ENCODE data around the gene GLIPR2.
"Not testable (repeated sequence)": the region's sequence is repeated elsewhere in the genome, so short reads cannot be mapped to it uniquely, and the experiment has no call there.

Gene GLIPR2, protein sequence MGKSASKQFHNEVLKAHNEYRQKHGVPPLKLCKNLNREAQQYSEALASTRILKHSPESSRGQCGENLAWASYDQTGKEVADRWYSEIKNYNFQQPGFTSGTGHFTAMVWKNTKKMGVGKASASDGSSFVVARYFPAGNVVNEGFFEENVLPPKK

DNA sequence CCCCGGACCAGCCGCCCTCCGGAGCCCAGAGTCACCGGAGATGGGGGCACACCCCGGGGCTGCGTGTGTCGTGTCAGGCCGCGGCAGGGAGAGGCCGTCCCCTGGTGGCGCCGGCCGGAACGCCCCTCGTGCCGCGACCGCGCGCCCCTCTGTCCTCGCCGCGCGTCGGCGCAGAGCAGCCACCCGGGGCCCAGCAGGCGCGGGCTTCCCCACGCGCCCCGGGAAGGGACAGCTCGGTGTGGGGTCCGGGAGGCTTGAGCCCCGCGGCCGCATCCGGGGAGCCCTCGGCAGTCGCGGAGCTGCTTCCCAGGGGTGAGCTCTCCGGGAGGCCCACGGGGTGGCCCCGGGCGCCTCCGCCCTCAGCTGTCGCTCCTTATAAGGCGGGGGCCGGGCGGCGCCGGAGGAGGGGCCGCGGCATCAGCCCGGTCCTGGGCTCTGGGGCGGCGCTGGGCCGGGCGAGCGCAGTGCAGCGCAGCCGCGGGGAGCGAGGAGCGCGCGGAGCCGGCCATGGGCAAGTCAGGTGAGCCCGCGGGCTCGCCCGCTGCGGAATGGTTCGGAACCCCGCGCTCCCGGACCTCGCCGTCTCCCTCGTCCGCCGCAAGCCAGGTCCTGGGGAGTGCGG lies at the start of gene GLIPR2:
TSS of gene GLIPR2 (plus strand) at position 462 of the 622 bp plus-strand sequence. CDS start at position 508, 46 bp downstream.
- DNase-seq (ENCODE audit: low spot score) = peak; percentile 89

DNA sequence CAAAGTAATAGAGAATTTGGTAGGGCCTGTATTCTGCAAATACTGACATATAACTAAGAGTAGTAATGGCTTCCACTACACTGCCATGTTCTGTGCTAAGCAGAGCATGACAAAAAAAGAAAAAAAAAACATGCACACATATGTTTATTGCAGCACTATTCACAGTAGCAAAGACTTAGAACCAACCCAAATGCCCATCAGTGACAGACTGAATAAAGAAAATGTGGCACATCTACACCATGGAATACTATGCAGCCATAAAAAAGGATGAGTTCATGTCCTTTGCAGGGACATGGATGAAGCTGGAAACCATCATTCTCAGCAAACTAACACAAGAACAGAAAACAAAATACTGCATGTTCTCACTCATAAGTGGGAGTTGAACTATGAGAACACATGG lies 49.5 kb upstream of the GLIPR2 start:
- not testable (repeated sequence) for DNase-seq (ENCODE audit: low spot score)

DNA sequence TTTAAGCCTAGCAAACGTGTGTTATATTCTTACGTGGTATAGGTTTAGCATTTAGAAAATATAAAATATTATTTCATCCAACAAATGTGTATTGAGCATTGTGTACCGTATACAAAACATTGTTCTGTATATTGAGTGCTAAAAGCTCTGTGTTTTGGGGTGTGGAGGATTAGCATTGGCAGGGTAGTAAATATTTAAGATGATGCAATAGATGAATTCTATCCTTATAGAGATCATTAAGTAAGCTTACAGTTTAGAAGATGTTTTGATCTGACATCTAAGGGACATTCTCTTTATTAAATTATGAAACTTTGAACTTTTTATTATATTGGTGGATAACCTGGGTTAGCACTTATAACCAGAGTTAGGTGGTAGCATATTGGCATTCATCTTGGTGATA lies 48.5 kb upstream of the GLIPR2 start:
- no peak for DNase-seq (ENCODE audit: low spot score)

DNA sequence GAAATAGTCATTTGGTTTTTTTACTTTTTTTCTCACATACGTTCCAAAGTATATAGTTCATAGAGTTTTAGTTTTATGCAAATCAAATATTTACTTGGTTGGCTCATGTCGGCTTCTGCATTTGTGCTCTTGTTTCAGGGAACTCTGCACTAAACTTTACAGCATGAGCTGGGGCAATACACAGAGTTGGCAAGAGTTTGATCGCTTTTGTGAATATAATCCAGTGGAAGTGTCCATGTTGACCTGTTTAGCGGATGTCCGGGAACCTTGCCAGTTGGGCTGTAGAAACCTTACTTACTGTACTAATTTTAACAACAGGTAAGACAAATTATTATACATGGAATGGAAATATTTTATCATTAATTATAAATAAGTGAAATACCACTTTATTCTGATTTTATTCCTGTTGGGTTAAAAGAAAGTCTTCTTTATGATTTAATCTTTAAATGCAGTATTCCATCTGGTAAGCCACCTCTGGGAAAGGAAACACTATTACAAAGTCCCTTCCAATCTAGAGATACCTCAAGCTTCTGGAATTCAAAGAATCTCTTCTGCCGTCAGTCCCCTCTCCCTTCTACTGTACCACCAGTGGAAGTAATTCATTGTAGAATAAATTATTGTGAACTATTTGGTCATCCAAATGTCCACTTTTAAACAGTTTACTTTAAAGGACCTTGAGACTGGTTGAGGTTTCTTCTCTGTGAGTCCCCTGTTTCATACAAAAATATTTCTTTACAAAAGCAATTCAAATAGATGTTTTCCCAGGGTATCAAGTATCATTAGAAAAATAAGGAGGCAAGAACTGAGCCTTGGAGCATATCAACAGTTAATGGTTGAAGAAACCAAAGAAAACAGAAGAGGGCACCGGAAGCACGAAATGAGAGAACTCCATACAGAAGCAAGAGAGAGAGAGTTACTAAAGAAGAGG lies 45.2 kb upstream of the GLIPR2 start:
- peak; percentile 35 for DNase-seq (ENCODE audit: low spot score)

DNA sequence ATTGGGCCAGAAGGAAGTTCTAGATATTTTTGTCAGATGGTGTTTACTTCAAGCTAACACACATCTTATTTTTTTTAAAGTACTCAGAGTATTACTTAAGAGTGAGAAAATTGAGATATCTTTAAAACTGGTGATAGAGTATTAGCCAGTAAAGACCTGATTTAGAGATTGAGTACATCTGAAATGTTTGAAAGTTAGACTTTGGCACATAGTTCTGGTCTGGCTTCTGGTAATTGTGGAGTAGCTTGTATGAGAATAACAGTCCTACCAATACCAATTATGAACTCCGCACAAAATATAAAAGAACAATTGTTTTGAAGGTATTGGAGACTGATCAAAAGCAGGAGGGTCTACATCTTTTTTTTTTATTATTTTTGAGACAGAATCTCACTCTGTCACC lies 44.5 kb upstream of the GLIPR2 start:
- DNase-seq (ENCODE audit: low spot score) = no peak

DNA sequence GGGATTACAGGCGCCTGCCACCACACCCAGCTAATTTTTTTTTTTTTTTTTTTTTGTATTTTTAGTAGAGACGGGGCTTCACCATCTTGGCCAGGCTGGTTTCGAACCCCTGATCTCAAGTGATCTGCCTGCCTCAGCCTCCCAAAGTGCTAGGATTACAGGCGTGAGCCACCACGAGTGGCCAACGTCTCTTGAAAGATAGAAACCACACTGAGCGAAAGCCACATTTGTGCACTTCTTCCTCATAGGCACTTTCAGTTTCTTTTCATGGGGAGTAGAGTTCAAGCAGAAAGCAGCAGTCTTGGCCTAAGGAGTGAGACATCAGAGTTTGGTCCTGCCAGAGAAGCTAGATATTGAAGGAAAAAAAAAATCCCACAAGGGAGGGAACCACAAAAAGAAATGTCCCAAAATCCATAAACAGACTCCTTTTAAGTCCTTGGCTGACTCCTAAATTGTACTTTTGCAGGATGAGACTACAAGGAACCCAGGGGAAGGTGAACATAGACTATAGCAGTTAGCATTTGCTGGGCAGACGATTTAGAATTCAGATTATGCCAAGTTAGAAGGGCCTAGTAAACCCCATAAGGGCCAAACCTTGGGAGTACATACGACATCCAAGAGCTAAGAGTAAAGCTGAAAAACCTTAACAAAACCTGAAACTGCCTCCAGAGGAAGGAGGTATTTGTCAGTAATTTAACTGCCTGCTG lies 43.9 kb upstream of the GLIPR2 start:
- DNase-seq (ENCODE audit: low spot score) = no peak

DNA sequence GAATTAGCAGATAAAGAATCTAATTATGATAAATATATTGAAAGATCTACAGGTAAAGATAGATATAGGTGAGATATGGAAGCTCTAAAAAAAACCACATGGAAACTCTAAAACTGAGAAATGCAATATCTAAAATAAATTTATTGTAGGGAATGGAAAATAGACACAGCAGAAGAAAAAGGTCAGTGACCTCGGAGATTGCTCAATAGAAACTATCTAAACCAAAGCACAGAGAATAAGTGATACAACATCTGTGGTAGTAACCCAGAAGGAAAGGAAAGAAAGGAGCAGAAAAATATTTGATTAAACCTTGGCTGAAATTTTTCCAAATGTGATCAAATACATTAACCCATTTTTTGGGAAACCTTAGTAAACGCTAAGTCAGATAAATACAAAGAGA lies 43.1 kb upstream of the GLIPR2 start:
- no peak for DNase-seq (ENCODE audit: low spot score)

DNA sequence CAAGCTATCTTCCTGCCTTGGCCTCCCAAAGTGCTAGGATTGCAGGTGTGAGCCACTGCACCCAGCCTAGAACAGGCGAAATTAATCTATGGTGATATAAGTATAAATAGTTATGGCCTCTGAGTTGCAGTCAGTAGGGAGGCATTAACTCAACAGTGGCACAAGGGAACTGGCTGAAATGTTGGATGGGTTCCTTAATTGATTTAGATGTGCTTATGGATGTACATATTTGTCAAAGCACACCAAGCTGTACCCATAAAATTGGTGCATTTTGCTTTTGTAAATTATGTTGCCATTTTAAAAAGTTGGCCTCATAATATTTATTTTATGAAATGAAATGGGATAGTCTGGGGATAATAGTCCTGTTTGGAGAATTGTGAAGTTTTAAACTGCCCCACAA lies 36.8 kb upstream of the GLIPR2 start:
- DNase-seq (ENCODE audit: low spot score) = no peak

DNA sequence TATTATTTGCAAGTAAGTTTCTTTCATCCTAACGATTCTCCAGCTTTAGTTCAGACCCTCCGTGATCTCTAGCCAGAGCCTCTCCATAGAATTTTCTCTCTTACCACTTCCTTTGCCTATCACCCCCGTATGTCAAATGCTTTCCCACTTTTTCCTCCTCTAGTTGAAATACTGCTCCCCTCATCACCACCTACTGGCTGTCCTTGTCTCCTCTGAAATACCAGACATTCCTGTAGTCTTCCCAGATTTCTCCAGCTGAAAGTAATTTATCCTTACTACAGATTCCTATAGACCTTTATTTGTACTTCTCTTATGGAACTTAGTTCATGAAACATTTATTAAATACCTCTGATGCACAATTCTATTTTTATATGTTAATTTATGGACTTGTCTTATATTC lies 36.0 kb upstream of the GLIPR2 start:
- peak; percentile 29 for DNase-seq (ENCODE audit: low spot score)

DNA sequence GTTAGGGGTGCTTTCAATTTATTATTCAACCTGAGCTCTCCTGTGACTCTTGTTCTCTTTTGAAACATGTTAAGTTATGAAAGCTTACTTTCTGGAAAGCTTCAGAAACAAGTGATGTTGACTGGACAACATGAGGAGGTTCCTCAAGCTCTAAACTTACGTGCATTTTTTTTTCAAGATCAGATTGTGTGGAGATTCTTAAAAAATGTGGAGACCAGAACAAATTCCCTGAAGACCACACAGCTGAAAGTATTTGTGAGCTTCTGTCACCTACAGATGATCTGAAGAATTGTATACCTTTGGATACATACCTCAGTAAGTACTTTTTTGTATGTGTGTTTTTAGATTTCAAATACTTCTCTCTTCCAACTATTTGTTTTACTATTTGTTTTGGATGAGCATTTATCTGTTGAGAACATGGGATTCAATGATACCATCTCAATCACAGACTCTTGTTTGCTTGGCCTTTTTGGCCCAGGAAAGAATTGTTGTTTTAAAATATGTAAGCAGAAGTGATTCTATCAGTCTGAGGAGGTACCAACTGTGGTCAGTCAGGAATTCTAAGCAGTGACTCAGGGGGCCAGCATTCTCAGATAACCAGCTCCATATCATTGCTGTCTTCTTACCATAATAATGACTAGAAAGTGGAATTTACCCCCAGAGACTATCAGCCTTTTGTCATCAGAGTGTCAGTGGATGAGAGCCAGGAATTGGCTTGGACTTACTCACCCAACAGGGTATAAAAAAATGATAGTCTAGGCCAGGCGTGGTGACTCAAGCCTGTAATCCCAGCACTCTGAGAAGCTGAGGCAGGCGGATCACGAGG lies 34.4 kb upstream of the GLIPR2 start:
- DNase-seq (ENCODE audit: low spot score) = peak; percentile 68

DNA sequence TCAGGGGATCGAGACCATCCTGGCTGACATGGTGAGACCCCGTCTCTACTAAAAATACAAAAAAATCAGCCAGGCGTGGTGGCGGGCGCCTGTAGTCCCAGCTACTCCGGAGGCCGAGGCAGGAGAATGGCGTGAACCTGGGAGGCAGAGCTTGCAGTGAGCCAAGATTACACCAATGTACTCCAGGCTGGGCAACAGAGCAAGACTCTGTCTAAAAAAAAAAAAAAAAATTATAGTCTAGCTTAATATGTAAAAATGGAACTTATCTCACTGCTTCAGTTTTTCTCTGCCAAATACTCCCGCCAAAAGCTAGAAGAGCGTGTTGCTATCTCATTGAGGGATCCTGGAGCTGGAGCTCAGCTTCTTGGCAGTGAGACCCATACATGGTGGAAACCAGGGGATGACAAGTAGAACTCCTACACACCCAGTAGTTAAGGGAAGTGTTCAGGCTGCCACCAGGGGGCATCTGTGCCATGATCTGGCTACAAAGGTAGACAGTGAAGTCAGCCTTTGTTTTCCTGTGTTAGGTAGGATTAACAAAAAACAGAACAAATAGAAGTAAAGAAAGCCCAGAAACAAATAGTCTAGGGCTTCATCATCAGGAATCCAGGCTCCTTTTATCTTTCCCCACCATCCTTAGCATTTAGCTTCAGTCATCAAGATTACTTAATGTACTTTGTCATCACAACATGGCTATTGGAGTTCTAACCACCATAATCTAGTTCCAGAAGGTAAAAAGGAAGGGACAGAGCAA lies 33.6 kb upstream of the GLIPR2 start:
- peak; percentile 18 for DNase-seq (ENCODE audit: low spot score)

DNA sequence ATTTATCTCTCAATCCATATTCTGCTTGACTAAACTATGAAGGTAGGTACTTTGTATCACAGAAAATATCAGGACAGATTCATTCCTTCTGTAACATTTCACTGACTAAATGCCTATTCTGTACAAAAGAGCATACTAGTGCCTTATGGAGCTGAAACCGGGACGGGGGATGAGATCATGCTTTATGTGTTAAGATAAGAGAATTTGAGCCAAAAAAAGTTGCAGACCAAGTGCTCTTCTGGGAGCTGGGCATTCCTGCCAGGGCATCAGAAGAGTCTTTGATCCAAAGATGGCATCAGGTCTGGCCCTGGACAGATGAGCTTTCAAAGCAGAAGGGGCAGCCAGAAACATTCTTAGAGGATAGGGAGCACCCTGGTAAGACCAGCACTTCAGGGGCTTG lies 27.5 kb upstream of the GLIPR2 start:
- DNase-seq (ENCODE audit: low spot score) = no peak

DNA sequence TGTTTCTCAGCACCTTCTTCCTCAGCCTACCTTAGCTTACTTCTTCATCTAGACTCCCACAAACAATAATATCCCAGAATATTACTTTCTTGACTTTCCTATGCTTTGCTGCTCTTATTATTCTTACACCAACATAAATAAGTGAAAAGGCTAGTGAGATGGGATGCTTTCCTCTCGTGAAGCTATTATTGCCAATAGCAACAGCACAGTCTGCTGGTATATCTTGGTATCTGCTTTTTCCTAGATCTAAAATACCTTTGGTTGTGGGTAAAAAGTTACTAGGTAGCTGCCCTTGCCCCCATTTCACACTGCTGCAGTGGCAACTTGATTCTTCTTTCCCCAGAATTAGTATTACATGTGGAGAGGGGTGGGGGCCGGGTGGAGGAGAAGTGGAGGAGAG lies 26.1 kb upstream of the GLIPR2 start:
- no peak for DNase-seq (ENCODE audit: low spot score)

DNA sequence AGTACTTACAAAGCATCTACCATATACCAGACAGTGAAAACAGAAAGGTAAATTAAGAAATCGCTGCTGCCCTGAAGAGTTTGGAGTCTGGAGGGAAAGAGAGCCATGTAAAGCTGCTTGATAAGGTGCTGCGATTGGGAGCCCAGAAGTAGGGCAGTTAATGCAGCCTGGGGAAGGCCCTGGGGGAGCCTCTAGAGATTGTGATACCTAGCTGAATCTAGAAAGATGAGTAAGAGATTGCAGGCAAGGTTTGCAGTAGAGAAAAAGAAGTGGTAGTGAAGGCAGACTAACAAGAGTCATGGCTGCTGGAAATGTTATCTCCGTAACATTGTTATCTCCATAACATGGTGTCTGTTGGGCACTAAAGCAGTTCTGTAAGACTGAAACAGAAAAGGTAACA lies 24.0 kb upstream of the GLIPR2 start:
- DNase-seq (ENCODE audit: low spot score) = no peak

DNA sequence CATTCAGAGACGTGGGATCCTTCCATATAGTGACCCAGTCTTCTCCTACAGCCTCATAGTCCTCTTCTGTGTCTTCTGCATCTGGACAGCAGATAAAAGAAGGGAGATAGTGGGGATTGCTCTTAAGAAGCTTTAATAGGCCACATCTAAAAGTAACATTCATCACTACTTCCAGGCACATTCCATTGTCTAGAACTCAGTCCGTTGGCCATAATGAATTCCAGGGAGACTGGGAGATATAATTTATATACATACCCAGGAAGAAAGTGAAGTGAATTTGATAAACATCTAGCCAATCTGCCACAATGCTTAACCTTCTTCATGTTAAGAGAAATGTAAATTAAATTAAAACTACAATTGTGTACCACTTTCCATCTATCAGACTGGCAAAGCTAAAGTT lies 22.5 kb upstream of the GLIPR2 start:
- DNase-seq (ENCODE audit: low spot score) = no peak

DNA sequence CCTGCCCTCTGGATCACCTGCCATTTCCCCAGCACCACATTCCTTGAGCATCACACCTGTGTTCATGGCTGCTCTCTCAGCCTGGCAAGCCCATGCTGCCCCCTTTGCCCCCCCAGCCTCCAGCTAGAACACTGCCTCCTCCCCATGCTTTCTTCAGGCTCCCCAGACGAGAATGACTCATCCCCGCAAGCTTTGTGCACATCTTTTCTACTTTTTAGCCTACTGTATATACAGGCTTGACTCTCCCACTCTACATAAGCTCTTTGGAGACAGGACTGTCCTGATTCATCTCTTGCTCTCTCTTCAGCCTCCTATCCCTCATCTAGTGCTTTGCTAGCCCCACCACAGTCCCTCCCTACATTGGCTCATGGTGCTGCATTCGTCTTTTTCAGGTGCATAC lies 19.9 kb upstream of the GLIPR2 start:
- no peak for DNase-seq (ENCODE audit: low spot score)

DNA sequence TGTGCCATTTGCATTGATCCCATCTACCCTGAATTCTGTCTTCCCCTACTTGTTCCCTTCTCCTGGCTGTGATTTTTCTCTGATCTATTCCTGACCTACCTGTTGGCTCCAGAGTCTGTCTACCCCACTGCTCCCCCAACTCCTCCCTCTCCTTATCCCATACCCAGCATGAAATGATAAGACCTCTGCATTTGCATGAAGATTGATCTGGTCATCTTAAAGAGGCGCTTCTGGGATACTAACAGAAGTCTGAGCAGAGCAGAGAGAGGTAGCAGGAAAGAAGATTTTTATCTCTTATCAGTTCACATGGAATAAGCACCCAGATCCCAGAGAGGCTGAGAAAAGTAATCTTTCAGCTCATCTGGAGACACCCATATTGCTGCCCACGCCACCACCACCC lies 18.3 kb upstream of the GLIPR2 start:
- no peak for DNase-seq (ENCODE audit: low spot score)

DNA sequence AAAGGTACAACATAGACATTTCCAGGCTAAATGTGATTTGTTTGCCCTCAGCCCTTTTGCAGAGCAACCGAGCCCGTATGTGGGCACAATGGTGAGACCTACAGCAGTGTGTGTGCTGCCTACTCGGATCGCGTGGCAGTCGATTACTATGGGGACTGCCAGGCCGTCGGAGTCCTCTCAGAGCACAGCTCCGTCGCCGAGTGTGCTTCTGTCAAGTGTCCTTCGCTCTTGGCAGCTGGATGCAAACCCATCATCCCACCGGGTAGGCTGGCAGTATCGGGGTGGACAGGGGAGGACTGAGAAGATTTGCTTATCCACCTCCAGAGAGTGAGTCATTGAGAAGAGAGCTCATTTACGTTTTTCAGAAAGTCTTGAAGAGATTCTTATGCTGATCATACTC lies 17.8 kb upstream of the GLIPR2 start:
- DNase-seq (ENCODE audit: low spot score) = no peak

DNA sequence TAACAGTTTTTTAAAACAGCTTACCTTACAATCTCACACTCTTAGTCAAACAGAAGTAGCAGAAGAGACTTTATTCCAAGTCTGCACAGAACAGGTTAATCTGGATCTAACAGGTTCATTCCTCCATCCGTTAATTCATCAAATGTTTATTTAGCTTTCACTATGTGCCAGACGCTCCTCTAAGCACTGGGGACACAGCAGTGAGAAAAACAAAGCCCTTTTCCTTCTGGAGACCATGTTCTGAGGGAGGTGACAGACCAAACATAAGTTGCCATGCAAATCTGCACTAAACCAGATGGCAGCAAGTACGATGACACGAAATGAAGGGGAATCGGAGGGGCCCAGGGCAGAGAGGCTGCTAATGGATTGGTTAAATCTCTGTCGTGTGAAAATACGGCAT lies 17.1 kb upstream of the GLIPR2 start:
- no peak for DNase-seq (ENCODE audit: low spot score)

DNA sequence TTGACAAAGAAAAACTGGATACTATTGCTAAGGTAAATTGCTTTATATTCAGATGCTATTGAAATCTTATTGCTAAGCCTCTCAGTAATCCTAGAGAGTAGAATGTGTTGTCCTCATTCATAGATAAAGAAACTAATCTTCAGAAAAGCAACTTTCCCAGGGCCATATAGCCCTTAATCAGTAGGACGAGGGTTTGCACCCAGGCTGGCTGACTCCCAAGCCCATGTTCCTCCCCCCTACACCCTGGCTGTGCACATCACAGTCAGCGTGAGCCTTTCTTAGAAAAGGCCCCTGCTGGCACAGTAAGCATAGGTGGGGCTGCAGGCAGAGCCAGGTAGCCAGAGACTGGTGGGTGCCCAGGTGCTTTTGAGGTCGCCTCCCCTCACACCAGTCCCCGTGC lies 15.8 kb upstream of the GLIPR2 start:
- no peak for DNase-seq (ENCODE audit: low spot score)

DNA sequence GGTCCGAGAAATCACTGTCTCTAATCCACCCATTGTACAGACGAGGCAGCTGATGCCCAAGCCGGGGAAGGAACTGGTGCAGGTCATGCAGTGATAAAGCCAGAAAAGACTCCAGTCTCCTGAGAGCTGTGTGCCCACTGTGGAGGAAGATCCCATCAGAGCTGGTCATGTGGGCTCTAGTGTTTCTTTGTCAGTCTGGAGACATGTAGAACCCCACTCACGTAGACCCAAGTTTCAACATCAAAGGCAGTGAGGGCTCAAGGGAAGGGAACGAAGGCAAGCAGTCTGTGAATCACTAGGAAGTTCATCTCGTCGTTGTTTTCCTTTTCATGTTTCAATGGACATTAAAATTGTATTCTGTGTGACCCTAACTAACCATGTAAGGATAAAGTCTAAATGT lies 14.6 kb upstream of the GLIPR2 start:
- DNase-seq (ENCODE audit: low spot score) = no peak

Measured in hepatic stellate cell (primary cell).